ENCODE results near the gene FHIT. TPM values are rescaled to one million over a fixed set of nuclear protein-coding genes. Genes with fewer than 3 reads are reported as not detected.

The FHIT gene
- total and polyA plus RNA-seq, 10 of the 15 experiments (the other 5 are each of a cell fraction or from before 2014, with no cell fraction given), result 4.2 to 14.9 (median 9.4) TPM

DNA sequence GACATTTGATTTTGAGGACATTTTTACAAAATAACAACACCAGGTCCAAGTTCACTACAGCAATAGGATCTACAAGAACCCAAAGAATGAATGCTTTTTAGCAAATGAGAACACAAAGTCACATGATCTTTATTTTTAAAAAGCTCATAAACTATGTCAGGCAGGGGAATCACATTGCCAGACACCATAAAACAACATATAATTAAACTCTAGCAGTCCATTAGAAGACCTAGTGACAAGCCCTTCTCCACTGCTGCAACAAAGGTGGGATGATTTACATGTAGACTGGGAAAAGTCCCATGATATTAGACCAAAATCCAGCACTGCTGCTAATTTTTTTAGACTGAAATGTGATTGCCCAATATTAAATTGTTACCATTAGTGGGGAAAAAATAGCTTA lies 92.6 kb downstream of the FHIT start (continued):
- TF ChIP-seq, protein P1, sequence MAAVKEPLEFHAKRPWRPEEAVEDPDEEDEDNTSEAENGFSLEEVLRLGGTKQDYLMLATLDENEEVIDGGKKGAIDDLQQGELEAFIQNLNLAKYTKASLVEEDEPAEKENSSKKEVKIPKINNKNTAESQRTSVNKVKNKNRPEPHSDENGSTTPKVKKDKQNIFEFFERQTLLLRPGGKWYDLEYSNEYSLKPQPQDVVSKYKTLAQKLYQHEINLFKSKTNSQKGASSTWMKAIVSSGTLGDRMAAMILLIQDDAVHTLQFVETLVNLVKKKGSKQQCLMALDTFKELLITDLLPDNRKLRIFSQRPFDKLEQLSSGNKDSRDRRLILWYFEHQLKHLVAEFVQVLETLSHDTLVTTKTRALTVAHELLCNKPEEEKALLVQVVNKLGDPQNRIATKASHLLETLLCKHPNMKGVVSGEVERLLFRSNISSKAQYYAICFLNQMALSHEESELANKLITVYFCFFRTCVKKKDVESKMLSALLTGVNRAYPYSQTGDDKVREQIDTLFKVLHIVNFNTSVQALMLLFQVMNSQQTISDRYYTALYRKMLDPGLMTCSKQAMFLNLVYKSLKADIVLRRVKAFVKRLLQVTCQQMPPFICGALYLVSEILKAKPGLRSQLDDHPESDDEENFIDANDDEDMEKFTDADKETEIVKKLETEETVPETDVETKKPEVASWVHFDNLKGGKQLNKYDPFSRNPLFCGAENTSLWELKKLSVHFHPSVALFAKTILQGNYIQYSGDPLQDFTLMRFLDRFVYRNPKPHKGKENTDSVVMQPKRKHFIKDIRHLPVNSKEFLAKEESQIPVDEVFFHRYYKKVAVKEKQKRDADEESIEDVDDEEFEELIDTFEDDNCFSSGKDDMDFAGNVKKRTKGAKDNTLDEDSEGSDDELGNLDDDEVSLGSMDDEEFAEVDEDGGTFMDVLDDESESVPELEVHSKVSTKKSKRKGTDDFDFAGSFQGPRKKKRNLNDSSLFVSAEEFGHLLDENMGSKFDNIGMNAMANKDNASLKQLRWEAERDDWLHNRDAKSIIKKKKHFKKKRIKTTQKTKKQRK (IDR thresholded peaks at IDR 0.05; ENCODE audit: low read depth, low read length), result no peak
- no peak for TF ChIP-seq E4F1 (IDR thresholded peaks at IDR 0.05; ENCODE audit: borderline replicate concordance, partially characterized antibody)
- TF ChIP-seq POLR2A (IDR thresholded peaks at IDR 0.05; ENCODE audit: low read depth, low read length), result no peak
- no peak for TF ChIP-seq NBN (IDR thresholded peaks at IDR 0.05)

GRCh38 chr3:61158216-61158615 lies 93.0 kb downstream of the FHIT start:
- no peaks in the 10 kb centered on the region for H4K20me1 ChIP-seq (ENCODE audit: control insufficient read depth, insufficient read depth)
- H3K79me2 ChIP-seq (ENCODE audit: control insufficient read depth, insufficient read depth, low read length), result no peaks in the 10 kb centered on the region
- DNase-seq (ENCODE audit: low read depth, low spot score), result no peak
- 67% methylated on average over 4 of the region's 4 CpGs for WGBS (ENCODE audit: insufficient coverage, insufficient replicate concordance, low lambda C conversion rate, missing lambda C conversion rate)
- no TSS peak for BruUV-seq (replicated peaks)
- ChIA-PET SMC1A (ENCODE audit: uncharacterized antibody, unreplicated experiment) (interaction anchor here (1.2 kb wide), 3 partner anchors 24 to 77 kb away, joined by 3 read pairs; no protein-coding TSS in a partner anchor), RAD21 (ENCODE audit: unreplicated experiment) (interaction anchor here (1.1 kb wide), 1 partner anchor 25 kb away, joined by 3 read pairs; no protein-coding TSS in a partner anchor), POLR2A (interaction anchor here (0.7 kb wide), 1 partner anchor 25 kb away, joined by 3 read pairs; no protein-coding TSS in a partner anchor), CTCF (no interaction called here)
- H3K4me2 ChIP-seq (ENCODE audit: control insufficient read depth, insufficient read depth), result no peak overlapping the region
- no peak; the same call in 1 of the 3 replicates for ATAC-seq
- no peak for FAIRE-seq
- H3K9me3 ChIP-seq (replicated peaks; ENCODE audit: control insufficient read depth, insufficient read depth, low read length), result no peaks in the 10 kb centered on the region; the same call in 2 of the 3 replicates
- no peak overlapping the region for H3K4me3 ChIP-seq
- intact Hi-C loops (cut with micrococcal nuclease; ENCODE audit: unreplicated experiment) (no loop called here), in situ Hi-C loops (cut with MboI) (no loop called here)
- no peaks in the 10 kb centered on the region for H3K36me3 ChIP-seq (ENCODE audit: control insufficient read depth in 2 of 2, insufficient read depth in 2 of 2, low read length in 1 of 2)
- no peaks in the 10 kb centered on the region for H3K27me3 ChIP-seq (replicated peaks in 1 of 2; ENCODE audit: control insufficient read depth in 2 of 2, insufficient read depth in 2 of 2, low read length in 1 of 2)
- H3K27ac ChIP-seq (ENCODE audit: control insufficient read depth, insufficient read depth), result no peak overlapping the region
- TF ChIP-seq, protein P2, sequence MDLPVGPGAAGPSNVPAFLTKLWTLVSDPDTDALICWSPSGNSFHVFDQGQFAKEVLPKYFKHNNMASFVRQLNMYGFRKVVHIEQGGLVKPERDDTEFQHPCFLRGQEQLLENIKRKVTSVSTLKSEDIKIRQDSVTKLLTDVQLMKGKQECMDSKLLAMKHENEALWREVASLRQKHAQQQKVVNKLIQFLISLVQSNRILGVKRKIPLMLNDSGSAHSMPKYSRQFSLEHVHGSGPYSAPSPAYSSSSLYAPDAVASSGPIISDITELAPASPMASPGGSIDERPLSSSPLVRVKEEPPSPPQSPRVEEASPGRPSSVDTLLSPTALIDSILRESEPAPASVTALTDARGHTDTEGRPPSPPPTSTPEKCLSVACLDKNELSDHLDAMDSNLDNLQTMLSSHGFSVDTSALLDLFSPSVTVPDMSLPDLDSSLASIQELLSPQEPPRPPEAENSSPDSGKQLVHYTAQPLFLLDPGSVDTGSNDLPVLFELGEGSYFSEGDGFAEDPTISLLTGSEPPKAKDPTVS (IDR thresholded peaks at IDR 0.05; ENCODE audit: low read depth, low read length), result no peak
- no peak for TF ChIP-seq ZSCAN29 (IDR thresholded peaks at IDR 0.05)
- no peak for TF ChIP-seq EP300 (IDR thresholded peaks at IDR 0.05; ENCODE audit: borderline replicate concordance in 1 of 2, control insufficient read depth in 1 of 2, low read depth in 2 of 2, low read length in 2 of 2)
- no peak for TF ChIP-seq HDAC2 (IDR thresholded peaks at IDR 0.05)
- TF ChIP-seq KAT2A (conservative IDR thresholded peaks at IDR 0.05; ENCODE audit: control insufficient read depth, low read depth, low read length), result no peak
- TF ChIP-seq, protein P3, sequence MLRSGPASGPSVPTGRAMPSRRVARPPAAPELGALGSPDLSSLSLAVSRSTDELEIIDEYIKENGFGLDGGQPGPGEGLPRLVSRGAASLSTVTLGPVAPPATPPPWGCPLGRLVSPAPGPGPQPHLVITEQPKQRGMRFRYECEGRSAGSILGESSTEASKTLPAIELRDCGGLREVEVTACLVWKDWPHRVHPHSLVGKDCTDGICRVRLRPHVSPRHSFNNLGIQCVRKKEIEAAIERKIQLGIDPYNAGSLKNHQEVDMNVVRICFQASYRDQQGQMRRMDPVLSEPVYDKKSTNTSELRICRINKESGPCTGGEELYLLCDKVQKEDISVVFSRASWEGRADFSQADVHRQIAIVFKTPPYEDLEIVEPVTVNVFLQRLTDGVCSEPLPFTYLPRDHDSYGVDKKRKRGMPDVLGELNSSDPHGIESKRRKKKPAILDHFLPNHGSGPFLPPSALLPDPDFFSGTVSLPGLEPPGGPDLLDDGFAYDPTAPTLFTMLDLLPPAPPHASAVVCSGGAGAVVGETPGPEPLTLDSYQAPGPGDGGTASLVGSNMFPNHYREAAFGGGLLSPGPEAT (IDR thresholded peaks at IDR 0.05; ENCODE audit: low read depth), result no peak
- TF ChIP-seq NR2F1 (conservative IDR thresholded peaks at IDR 0.05), result no peak
- no peak for TF ChIP-seq STAT3 (IDR thresholded peaks at IDR 0.05; ENCODE audit: low read depth, low read length)
- TF ChIP-seq NR2C2 (IDR thresholded peaks at IDR 0.05; ENCODE audit: borderline replicate concordance, control insufficient read depth, insufficient read length, low read depth), result no peak
- H2AFZ ChIP-seq (ENCODE audit: control insufficient read depth, low read depth, low read length), result no peak overlapping the region
- no peaks in the 10 kb centered on the region for H3K4me1 ChIP-seq (ENCODE audit: control insufficient read depth, insufficient read depth, low read length)
- H3K9ac ChIP-seq (ENCODE audit: control insufficient read depth, insufficient read depth, low read length), result no peak overlapping the region
